Nucleus accumbens (tissue), 56 donors: Measurements from ENCODE around the gene KYNU.
"Not testable (repeated sequence)": the region's sequence is repeated elsewhere in the genome, so short reads cannot be mapped to it uniquely, and the experiment has no call there.

Experiments used
- DNase-seq, 56 donors: peaks; one replicate each; lab custom pipeline; 2025; lab: John Stamatoyannopoulos, UW

The KYNU gene

GRCh38 chr2:142993771-142994170, 116.3 kb downstream of the KYNU start:
- DNase-seq = no peak

- no peak for DNase-seq
Observed at GRCh38 chr2:142994665-142995064, 117.2 kb downstream of the KYNU start.

- DNase-seq = no peak
Observed at GRCh38 chr2:142997231-142997630, 119.8 kb downstream of the KYNU start.

GRCh38 chr2:143000599-143000998, 123.1 kb downstream of the KYNU start:
- DNase-seq = no peak

- DNase-seq = no peak
Observed at GRCh38 chr2:143001501-143001900, 124.0 kb downstream of the KYNU start.

- DNase-seq = no peak
Observed at GRCh38 chr2:143015656-143016055, 138.2 kb downstream of the KYNU start.

- DNase-seq = peak in 3 of 56 donors; percentile 4 to 16 (median 8)
Observed at GRCh38 chr2:143026411-143027054, 149.1 kb downstream of the KYNU start.

- DNase-seq = no peak
Observed at GRCh38 chr2:143029141-143029540, 151.7 kb downstream of the KYNU start.

GRCh38 chr2:143030127-143030526, 152.7 kb downstream of the KYNU start:
- no peak for DNase-seq

- DNase-seq = peak in 22 of 56 donors; percentile 1 to 59 (median 12)
Observed at GRCh38 chr2:143034292-143035074, 157.0 kb downstream of the KYNU start.

- DNase-seq = no peak
Observed at GRCh38 chr2:143051465-143051864, 174.0 kb downstream of the KYNU start.

- not testable (repeated sequence) for DNase-seq
Observed at GRCh38 chr2:143053437-143053836, 176.0 kb downstream of the KYNU start.

GRCh38 chr2:143056550-143056949, 179.1 kb downstream of the KYNU start:
- no peak for DNase-seq

- no peak for DNase-seq
Observed at GRCh38 chr2:143058851-143059250, 181.4 kb downstream of the KYNU start.

GRCh38 chr2:143063612-143064200, 186.2 kb downstream of the KYNU start:
- no peak for DNase-seq

- DNase-seq = no peak
Observed at GRCh38 chr2:143068094-143068493, 190.6 kb downstream of the KYNU start.

GRCh38 chr2:143068509-143068908, 191.0 kb downstream of the KYNU start:
- DNase-seq = no peak

- no peak for DNase-seq
Observed at GRCh38 chr2:143070704-143071103, 193.2 kb downstream of the KYNU start.

- no peak for DNase-seq
Observed at GRCh38 chr2:143071185-143071876, 193.9 kb downstream of the KYNU start.

GRCh38 chr2:143074913-143075312, 197.4 kb downstream of the KYNU start:
- not testable (repeated sequence) for DNase-seq

- DNase-seq = no peak
Observed at GRCh38 chr2:143075711-143076110, 198.2 kb downstream of the KYNU start.
